Thyroid gland (tissue), 4 donors: ENCODE measurements around the gene BCAS3.

Experiments
- CTCF ChIP-seq, 6 experiments: fragments of 200-600 bp in 3 of 6; fragments of 450-650 bp in 3 of 6; sonication (generic) in 3 of 6; IDR thresholded peaks; one replicate each; pipeline ENCODE4 v1.5.1; 2016 to 2019; ENCODE audit warnings: antibody characterized with exemption in 6 of 6, mild to moderate bottlenecking in 2 of 6, inconsistent platforms in 1 of 6, moderate library complexity in 1 of 6
- POLR2A ChIP-seq, 2 donors: fragments of 450-650 bp; IDR thresholded peaks; one replicate each; pipeline ENCODE4 v1.6.1; 2017; ENCODE audit warnings: antibody characterized with exemption in 2 of 2, mild to moderate bottlenecking in 2 of 2, moderate library complexity in 1 of 2

GRCh38 chr17:60817192-60817591 is 139.5 kb downstream of the BCAS3 start:
- no peak for TF ChIP-seq CTCF (IDR thresholded peaks at IDR 0.05)
- TF ChIP-seq POLR2A (IDR thresholded peaks at IDR 0.05), result no peak
